HEK293T (cell line): Measurements from ENCODE around the gene UBE2E2.

Experiments
- ELF4 ChIP-seq: fragments of 450-650 bp; IDR thresholded peaks from 2 replicates; pipeline ENCODE4 v1.6.1; 2017; ENCODE audit warnings: antibody characterized with exemption
- SP1 ChIP-seq: fragments of 450-650 bp; IDR thresholded peaks from 2 replicates; pipeline ENCODE4 v1.6.1; 2017

GRCh38 chr3:23161896-23162570 lies 41.1 kb upstream of the UBE2E2 start:
- TF ChIP-seq ELF4 (no peak), SP1 (no peak)
